ENCODE results near the gene TSHZ1.

The TSHZ1 gene

DNA sequence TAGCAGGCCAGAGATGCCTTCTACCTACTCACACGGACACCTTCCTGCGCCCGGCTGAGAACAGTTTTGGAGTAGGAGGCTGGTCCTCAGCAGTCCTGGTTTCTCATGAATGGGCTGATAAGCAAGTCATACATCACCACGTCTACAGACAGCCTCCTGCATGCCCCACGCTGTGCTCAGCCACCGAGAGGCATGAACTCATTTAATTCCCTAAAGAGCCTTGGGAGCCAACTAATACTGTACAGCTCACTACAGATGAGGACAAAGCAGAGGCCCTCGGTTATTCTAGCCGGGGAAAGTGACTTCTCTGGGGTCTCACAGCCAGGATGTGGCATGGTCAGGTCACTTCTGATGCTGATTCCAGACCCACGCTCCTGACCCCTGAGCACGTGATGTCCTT, 105.6 kb downstream of the TSHZ1 start:
- Histone ChIP-seq H3K9me2 (replicated peaks; ENCODE audit: low read depth, low read length) (0 out of 2 replicates have a peak, but pooled peaks cover 3% of the 10 kb centered on the region), H3K9ac (ENCODE audit: low read depth, low read length, poor library complexity, severe bottlenecking) (no peak overlapping the region), H3K27me3 (ENCODE audit: insufficient read depth, low read length, poor library complexity, severe bottlenecking) (no peaks in the 10 kb centered on the region), H3K79me2 (ENCODE audit: insufficient read depth, low read length) (no peaks in the 10 kb centered on the region), H3K4me2 (ENCODE audit: low read depth, low read length, poor library complexity, severe bottlenecking) (no peak overlapping the region), H3F3A (ENCODE audit: low read depth) (no peaks in the 10 kb centered on the region), H3K36me3 (ENCODE audit: insufficient read depth, low read length) (no peaks in the 10 kb centered on the region), H2AFZ (ENCODE audit: low read length) (no peak overlapping the region), H3K4me3 (ENCODE audit: low read length, poor library complexity, severe bottlenecking) (no peak overlapping the region), H3K9me3 (ENCODE audit: insufficient read depth, low read depth, low read length) (no peaks in the 10 kb centered on the region), H4K20me1 (ENCODE audit: insufficient read depth, low read length, poor library complexity, severe bottlenecking) (no peaks in the 10 kb centered on the region), H3K4me1 (ENCODE audit: insufficient read depth, low read length, poor library complexity, severe bottlenecking) (no peaks in the 10 kb centered on the region)
- TF ChIP-seq EZH2phosphoT487 (IDR thresholded peaks at IDR 0.05; ENCODE audit: borderline replicate concordance): no peak
- TF ChIP-seq, protein P1, sequence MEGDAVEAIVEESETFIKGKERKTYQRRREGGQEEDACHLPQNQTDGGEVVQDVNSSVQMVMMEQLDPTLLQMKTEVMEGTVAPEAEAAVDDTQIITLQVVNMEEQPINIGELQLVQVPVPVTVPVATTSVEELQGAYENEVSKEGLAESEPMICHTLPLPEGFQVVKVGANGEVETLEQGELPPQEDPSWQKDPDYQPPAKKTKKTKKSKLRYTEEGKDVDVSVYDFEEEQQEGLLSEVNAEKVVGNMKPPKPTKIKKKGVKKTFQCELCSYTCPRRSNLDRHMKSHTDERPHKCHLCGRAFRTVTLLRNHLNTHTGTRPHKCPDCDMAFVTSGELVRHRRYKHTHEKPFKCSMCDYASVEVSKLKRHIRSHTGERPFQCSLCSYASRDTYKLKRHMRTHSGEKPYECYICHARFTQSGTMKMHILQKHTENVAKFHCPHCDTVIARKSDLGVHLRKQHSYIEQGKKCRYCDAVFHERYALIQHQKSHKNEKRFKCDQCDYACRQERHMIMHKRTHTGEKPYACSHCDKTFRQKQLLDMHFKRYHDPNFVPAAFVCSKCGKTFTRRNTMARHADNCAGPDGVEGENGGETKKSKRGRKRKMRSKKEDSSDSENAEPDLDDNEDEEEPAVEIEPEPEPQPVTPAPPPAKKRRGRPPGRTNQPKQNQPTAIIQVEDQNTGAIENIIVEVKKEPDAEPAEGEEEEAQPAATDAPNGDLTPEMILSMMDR (conservative IDR thresholded peaks at IDR 0.05; ENCODE audit: low read length): no peak

DNA sequence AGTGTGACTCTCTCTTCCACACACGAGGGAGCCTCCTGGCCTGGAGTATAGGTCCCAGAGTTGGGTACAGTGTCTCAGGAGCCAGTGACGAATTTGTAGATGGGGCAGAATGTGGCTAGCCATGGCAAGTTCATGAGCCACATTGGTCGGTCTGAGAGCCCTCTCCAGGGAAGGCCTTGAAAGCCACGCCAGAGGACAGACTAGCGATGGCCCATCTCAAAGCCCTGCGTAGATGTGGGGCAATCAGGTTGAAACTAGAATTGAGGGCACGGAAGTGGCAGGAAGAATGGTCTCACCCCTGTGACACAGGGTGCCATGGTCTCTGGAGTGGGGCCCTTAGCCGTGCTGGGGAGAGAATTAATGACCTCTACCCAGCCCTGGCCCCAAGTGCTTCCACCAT, 106.2 kb downstream of the TSHZ1 start:
- Histone ChIP-seq H3F3A (ENCODE audit: low read depth) (no peaks in the 10 kb centered on the region), H3K9me3 (ENCODE audit: insufficient read depth, low read depth, low read length) (no peaks in the 10 kb centered on the region), H3K4me3 (ENCODE audit: low read length, poor library complexity, severe bottlenecking) (no peak overlapping the region), H3K36me3 (ENCODE audit: insufficient read depth, low read length) (no peaks in the 10 kb centered on the region), H3K9ac (ENCODE audit: low read depth, low read length, poor library complexity, severe bottlenecking) (no peak overlapping the region), H3K27me3 (ENCODE audit: insufficient read depth, low read length, poor library complexity, severe bottlenecking) (no peaks in the 10 kb centered on the region), H3K9me2 (replicated peaks; ENCODE audit: low read depth, low read length) (0 out of 2 replicates have a peak, but pooled peaks cover 3% of the 10 kb centered on the region), H3K4me2 (ENCODE audit: low read depth, low read length, poor library complexity, severe bottlenecking) (no peak overlapping the region), H3K4me1 (ENCODE audit: insufficient read depth, low read length, poor library complexity, severe bottlenecking) (no peaks in the 10 kb centered on the region), H4K20me1 (ENCODE audit: insufficient read depth, low read length, poor library complexity, severe bottlenecking) (no peaks in the 10 kb centered on the region), H2AFZ (ENCODE audit: low read length) (no peak overlapping the region), H3K79me2 (ENCODE audit: insufficient read depth, low read length) (no peaks in the 10 kb centered on the region)
- TF ChIP-seq, protein P1 (conservative IDR thresholded peaks at IDR 0.05; ENCODE audit: low read length): no peak
- no peak for TF ChIP-seq EZH2phosphoT487 (IDR thresholded peaks at IDR 0.05; ENCODE audit: borderline replicate concordance)

DNA sequence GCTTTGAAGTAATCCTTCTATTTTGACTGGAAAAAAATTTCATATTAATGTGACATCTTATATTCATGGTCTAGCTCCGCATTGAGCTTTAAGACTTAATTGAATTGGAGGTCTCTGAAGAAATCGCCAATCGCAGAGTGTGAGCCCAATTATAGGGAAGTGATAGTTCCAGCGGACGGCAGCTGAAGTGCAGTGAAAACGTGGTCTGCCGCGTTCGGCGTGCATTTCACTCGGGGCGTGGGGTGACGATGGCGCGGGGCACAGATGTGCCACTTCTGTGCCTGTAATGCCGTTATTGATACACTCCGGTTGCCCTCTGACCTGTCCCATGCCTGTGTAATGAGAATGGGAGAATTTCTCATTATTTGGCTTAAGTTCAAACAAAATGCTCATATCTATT, 106.7 kb downstream of the TSHZ1 start:
- TF ChIP-seq, protein P1 (conservative IDR thresholded peaks at IDR 0.05; ENCODE audit: low read length): no peak
- TF ChIP-seq EZH2phosphoT487 (IDR thresholded peaks at IDR 0.05; ENCODE audit: borderline replicate concordance): no peak
- no peaks in the 10 kb centered on the region for H3K9me3 ChIP-seq (ENCODE audit: insufficient read depth, low read depth, low read length)
- no peak overlapping the region for H3K9ac ChIP-seq (ENCODE audit: low read depth, low read length, poor library complexity, severe bottlenecking)
- H3K4me1 ChIP-seq (ENCODE audit: insufficient read depth, low read length, poor library complexity, severe bottlenecking): no peaks in the 10 kb centered on the region
- H3K79me2 ChIP-seq (ENCODE audit: insufficient read depth, low read length): no peaks in the 10 kb centered on the region
- H4K20me1 ChIP-seq (ENCODE audit: insufficient read depth, low read length, poor library complexity, severe bottlenecking): no peaks in the 10 kb centered on the region
- no peaks in the 10 kb centered on the region for H3K27me3 ChIP-seq (ENCODE audit: insufficient read depth, low read length, poor library complexity, severe bottlenecking)
- no peaks in the 10 kb centered on the region for H3K36me3 ChIP-seq (ENCODE audit: insufficient read depth, low read length)
- no peaks in the 10 kb centered on the region for H3F3A ChIP-seq (ENCODE audit: low read depth)
- H3K4me3 ChIP-seq (ENCODE audit: low read length, poor library complexity, severe bottlenecking): no peak overlapping the region
- 0 out of 2 replicates have a peak, but pooled peaks cover 3% of the 10 kb centered on the region for H3K9me2 ChIP-seq (replicated peaks; ENCODE audit: low read depth, low read length)
- H2AFZ ChIP-seq (ENCODE audit: low read length): no peak overlapping the region
- H3K4me2 ChIP-seq (ENCODE audit: low read depth, low read length, poor library complexity, severe bottlenecking): no peak overlapping the region
